ENCODE results near the gene MYBBP1A. TPM values are rescaled to one million over a fixed set of nuclear protein-coding genes. Genes with fewer than 3 reads are reported as not detected.

The MYBBP1A gene
- total RNA-seq, 4 donors from 2014 or later: 32.4 to 70.0 (median 54.4) TPM

DNA sequence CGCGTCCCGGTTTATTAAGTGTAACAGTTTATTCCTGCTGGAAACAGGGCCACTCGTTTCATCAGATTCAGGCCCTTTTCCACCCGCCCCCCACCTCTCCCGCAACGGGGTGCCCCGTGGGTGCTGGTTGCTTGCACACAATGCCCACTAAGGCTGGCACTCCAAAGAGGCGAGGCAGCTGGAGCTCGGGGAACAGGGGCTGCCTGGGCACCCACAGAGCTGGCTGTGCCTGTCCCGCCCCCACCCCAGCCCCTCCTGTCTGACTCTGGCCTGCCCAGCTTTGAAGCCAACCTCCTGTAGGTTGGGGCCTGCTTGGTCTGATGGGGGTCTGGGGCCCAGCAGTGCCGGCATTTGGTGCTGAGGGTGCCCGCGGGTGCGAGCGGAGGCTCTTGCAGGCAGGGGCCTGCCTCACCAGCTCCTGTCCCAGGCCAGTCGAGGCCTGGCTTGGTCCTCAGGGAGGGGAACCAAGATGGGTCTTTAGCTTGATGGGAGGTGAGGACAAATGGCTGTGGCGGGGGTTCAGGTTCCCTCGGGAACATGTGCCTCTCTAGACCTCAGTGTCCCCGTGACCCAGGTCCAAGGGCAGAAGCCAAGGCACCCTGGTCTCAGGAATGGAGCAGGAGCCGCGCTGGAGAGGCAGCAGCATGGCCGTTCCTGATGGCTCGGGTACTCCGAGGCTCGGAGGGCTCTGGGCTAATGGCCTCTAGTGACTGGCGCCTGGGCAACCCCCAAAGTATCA is 20.1 kb downstream of the MYBBP1A start:
- TF ChIP-seq, protein P1, sequence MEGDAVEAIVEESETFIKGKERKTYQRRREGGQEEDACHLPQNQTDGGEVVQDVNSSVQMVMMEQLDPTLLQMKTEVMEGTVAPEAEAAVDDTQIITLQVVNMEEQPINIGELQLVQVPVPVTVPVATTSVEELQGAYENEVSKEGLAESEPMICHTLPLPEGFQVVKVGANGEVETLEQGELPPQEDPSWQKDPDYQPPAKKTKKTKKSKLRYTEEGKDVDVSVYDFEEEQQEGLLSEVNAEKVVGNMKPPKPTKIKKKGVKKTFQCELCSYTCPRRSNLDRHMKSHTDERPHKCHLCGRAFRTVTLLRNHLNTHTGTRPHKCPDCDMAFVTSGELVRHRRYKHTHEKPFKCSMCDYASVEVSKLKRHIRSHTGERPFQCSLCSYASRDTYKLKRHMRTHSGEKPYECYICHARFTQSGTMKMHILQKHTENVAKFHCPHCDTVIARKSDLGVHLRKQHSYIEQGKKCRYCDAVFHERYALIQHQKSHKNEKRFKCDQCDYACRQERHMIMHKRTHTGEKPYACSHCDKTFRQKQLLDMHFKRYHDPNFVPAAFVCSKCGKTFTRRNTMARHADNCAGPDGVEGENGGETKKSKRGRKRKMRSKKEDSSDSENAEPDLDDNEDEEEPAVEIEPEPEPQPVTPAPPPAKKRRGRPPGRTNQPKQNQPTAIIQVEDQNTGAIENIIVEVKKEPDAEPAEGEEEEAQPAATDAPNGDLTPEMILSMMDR (IDR thresholded peaks at IDR 0.05): no peak
- TF ChIP-seq POLR2A (IDR thresholded peaks at IDR 0.05): no peak
- H3K9me3 ChIP-seq: no peaks in the 10 kb centered on the region
- no peak overlapping the region for H3K4me3 ChIP-seq
- H3K27ac ChIP-seq: peak overlapping the region; percentile 24 to 85 (median 58)
- peaks cover 0 to 45% (median 0%) of the 10 kb centered on the region in 4 donors for H3K27me3 ChIP-seq
- H3K4me1 ChIP-seq: peaks cover 27 to 94% (median 58%) of the 10 kb centered on the region in 3 donors
- peaks cover 5 to 40% (median 13%) of the 10 kb centered on the region in 3 donors for H3K36me3 ChIP-seq
- intact Hi-C loops (cut with DNase I): no loop called here
- no peak for DNase-seq
- 32 to 54% methylated on average over 3 to 10 of the region's 27 CpGs for WGBS, 2 donors

DNA sequence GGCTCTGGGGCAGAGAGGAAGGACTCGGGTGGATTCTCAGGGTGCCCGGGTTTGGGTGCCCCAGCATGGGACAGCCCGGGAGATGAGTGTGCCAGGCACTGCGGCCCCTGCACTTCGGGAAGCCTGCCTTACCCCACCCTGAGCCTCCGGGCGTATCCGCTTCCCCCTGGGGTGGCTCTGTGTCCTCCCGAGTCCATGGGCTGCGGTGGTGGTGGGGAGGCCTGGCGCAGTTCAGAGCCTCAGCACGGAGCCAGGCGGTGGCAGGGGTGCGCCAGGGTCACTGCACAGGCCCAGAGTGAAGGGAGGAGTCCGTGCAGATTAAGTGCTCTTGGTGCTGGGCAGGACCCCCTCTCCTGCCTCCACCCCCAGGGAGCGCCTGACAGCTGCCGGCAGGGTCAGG is 20.7 kb downstream of the MYBBP1A start:
- intact Hi-C loops (cut with DNase I): no loop called here
- 28 to 63% methylated on average over 3 to 6 of the region's 17 CpGs for WGBS, 2 donors
- H3K4me3 ChIP-seq: no peak overlapping the region
- no peaks in the 10 kb centered on the region for H3K9me3 ChIP-seq
- peaks cover 27 to 94% (median 58%) of the 10 kb centered on the region in 3 donors for H3K4me1 ChIP-seq
- peak overlapping the region; percentile 24 to 85 (median 58) for H3K27ac ChIP-seq
- peaks cover 0 to 45% (median 0%) of the 10 kb centered on the region in 4 donors for H3K27me3 ChIP-seq
- TF ChIP-seq, protein P1 (IDR thresholded peaks at IDR 0.05): no peak
- TF ChIP-seq POLR2A (IDR thresholded peaks at IDR 0.05): no peak
- peaks cover 2 to 34% (median 8%) of the 10 kb centered on the region in 3 donors for H3K36me3 ChIP-seq
- no peak for DNase-seq

DNA sequence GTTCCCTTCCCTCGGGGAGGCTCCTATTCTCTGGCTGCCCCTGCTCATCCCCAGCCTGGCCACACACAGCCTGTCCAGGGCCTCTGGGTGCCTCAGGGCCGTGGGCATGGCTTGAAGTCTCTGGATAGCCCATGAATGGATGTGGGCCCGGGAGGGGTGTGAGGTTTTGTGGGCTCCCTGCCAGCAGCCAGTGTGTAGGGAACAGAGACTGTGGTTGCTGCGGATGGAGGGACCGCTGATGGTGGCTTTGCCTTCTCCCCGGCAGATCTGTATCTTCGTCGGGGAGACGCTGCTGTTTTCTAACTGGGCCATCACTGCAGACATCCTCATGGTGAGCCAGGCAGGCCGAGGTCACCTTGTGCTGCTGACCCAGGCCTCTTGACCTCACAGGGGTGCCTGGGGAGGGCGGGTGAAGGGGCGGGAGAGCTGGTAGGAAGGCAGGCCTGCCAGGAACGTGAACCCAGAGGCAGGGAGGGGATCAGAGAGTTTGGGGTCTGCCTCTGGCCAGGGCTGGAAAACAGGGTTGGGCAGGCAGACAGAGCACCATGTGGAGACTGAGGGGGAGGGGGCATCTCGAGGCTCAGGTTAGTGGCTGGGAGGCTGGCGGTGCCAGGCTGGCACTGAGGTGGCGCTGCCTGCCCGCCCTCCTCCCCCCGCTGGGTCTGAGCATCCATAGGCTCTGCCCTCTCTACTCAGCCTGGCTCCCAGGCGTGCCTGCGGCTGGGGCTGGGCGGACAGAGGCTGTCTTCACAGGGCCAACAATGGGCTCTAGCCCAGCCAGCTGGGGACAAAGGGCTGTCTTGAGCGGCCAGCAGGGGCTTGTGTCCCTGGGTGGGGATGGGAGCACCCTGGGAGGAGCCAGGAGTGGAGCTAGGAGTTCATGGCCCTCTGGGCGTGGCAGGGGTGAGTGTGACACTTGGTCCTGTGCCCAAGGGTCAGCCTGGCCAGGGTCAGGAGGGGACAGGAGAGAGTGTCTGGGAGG is 21.4 kb downstream of the MYBBP1A start:
- intact Hi-C loops (cut with DNase I): no loop called here
- no peaks in the 10 kb centered on the region for H3K9me3 ChIP-seq
- H3K4me1 ChIP-seq: peaks cover 27 to 94% (median 58%) of the 10 kb centered on the region in 3 donors
- DNase-seq: no peak
- 19 to 65% methylated on average over 6 to 9 of the region's 23 CpGs for WGBS, 2 donors
- TF ChIP-seq, protein P1 (IDR thresholded peaks at IDR 0.05): no peak
- peak overlapping the region; percentile 24 to 85 (median 58) for H3K27ac ChIP-seq
- H3K4me3 ChIP-seq: no peak overlapping the region
- peaks cover 0 to 27% (median 1%) of the 10 kb centered on the region in 3 donors for H3K36me3 ChIP-seq
- peaks cover 0 to 45% (median 0%) of the 10 kb centered on the region in 4 donors for H3K27me3 ChIP-seq

DNA sequence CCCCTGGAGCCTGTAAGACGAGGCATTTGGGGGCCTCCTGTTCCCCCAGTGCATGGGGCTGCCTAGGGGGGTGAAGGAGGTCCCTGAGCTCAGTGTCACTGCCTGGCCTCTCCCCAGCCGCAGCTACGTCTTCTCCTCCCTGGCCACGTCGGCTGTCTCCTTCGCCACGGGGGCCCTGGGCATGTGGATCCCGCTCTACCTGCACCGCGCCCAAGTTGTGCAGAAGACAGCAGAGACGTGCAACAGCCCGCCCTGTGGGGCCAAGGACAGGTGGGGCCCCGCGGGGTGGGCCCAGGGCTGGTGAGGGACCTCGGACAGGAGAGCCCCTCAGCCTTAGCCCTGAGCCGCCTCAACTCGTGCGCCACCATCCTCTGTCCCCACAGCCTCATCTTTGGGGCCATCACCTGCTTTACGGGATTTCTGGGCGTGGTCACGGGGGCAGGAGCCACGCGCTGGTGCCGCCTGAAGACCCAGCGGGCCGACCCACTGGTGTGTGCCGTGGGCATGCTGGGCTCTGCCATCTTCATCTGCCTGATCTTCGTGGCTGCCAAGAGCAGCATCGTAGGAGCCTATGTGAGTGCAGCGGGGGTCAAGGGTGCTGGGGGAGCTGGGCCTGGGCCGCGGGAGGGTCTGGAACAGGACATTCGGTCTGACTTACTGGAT is 22.2 kb downstream of the MYBBP1A start:
- no peak for DNase-seq
- H3K27me3 ChIP-seq: peaks cover 0 to 45% (median 0%) of the 10 kb centered on the region in 4 donors
- H3K4me3 ChIP-seq: no peak overlapping the region
- TF ChIP-seq, protein P1 (IDR thresholded peaks at IDR 0.05): no peak
- TF ChIP-seq POLR2A (IDR thresholded peaks at IDR 0.05): no peak
- peaks cover 25 to 89% (median 51%) of the 10 kb centered on the region in 3 donors for H3K4me1 ChIP-seq
- peak overlapping the region; percentile 24 to 85 (median 58) for H3K27ac ChIP-seq
- H3K36me3 ChIP-seq: peaks cover 0 to 19% (median 0%) of the 10 kb centered on the region in 3 donors
- 64 to 65% methylated on average over 6 to 7 of the region's 33 CpGs for WGBS, 2 donors
- no peaks in the 10 kb centered on the region for H3K9me3 ChIP-seq
- intact Hi-C loops (cut with DNase I): no loop called here
